ENCODE data around the gene CLIC1. TPM values are rescaled to one million over a fixed set of nuclear protein-coding genes. Genes with fewer than 3 reads are reported as not detected.

The CLIC1 gene
- total and polyA plus RNA-seq, 2 donors (not counting 1 experiment from before 2014, with no cell fraction given) = 216 to 290 TPM

DNA sequence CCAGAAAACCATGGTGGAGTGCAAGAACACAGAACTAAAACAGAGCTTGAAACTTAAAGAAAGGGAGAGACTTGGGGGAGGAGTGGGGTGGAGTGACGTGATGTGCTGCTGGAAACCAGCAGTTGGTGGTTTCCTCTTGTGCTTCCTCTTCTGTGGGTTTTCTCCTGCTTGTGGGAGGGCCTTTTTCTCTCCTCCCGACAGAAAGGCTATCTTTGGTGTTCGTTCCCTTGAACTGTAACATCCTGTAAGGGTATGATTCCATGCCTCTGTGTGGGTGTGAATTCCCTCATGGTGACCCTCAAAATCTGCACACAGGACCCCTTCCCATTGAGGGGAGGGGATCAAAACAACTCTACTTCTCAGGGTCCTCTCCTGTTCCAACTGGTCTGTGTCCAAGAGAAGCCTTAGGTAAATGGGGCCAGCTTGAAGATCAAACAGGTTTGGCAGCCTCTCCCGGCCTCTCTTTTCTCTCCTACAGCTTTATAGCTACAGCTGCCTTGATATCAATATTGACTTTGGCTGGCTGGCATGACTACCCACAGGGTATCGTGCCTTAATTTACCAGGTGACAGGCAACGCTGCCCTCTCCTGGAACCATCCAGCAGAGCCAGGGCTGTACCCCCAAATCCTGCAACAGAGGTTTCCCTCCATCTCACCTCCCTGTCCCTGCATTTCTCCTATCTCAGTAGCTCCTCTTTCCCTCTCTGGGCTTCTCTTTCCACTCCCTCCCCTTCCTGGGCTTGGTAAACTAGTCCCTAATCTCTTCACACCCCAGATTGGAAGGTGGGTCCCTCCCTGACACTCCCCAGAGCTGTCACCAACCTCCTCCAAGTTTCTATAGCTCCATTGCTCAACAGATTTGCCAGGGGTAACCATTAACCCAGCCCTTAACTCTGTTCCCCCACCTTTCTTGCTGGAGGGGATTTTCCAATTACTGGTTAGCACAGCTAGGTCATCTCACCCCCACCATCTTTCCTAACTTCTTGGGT lies 2.0 kb upstream of the CLIC1 start:
- DNase-seq (peak; percentile 90), ATAC-seq (ENCODE audit: low read depth) (peak; percentile 25)
- POLR2A ChIA-PET = interaction anchor here (0.6 to 3.1 kb wide), 17 partner anchors 8 to 157 kb away, joined by 3 to 20 read pairs (median 5); partner anchors contain the start of genes ABHD16A, DDAH2, HSPA1A and HSPA1B
- Histone ChIP-seq H3K36me3 (replicated peaks in 1 of 2; ENCODE audit: control extremely low read depth in 1 of 2, control insufficient read depth in 1 of 2, extremely low read depth in 1 of 2, insufficient read depth in 2 of 2, low read length in 1 of 2) (peaks cover 6 to 12% of the 10 kb centered on the region in 2 experiments), H3K9me3 (ENCODE audit: control extremely low read depth in 1 of 3, control insufficient read depth in 2 of 3, insufficient read depth in 1 of 3, low read length in 2 of 3) (no peaks in the 10 kb centered on the region), H2AFZ (ENCODE audit: insufficient read depth, low read depth, low read length, poor library complexity, severe bottlenecking) (peak overlapping the region; percentile 42), H3K79me2 (ENCODE audit: control insufficient read depth, insufficient read depth, low read length) (peaks cover 57% of the 10 kb centered on the region), H3K4me2 (replicated peaks; ENCODE audit: low read depth, low read length, poor library complexity, severe bottlenecking) (peak overlapping the region; percentile 82), H3K27me3 (replicated peaks in 1 of 4; ENCODE audit: control extremely low read depth in 1 of 4, control insufficient read depth in 3 of 4, insufficient read depth in 4 of 4, low read length in 3 of 4) (no peaks in the 10 kb centered on the region), H3K9ac (ENCODE audit: low read length) (peak overlapping the region; percentile 91), H3K4me3 (ENCODE audit: control extremely low read depth in 1 of 5, extremely low read depth in 1 of 5, insufficient read depth in 1 of 5, low read depth in 2 of 5, low read length in 4 of 5) (peak overlapping the region; percentile 0 to 87 (median 44)), H4K20me1 (ENCODE audit: control insufficient read depth, insufficient read depth, low read length, poor library complexity, severe bottlenecking) (peaks cover 7% of the 10 kb centered on the region), H3K4me1 (ENCODE audit: control insufficient read depth in 2 of 2, insufficient read depth in 2 of 2, low read length in 2 of 2) (peaks cover 53 to 57% of the 10 kb centered on the region in 2 donors), H3K27ac (ENCODE audit: low read length in 2 of 2) (peak overlapping the region; percentile 81 to 96)
- WGBS (ENCODE audit: insufficient coverage) = 5% methylated on average over 4 of the region's 6 CpGs
- Mint-ChIP-seq H3K9me3 (ENCODE audit: insufficient read depth) (no peaks in the 10 kb centered on the region), H3K27ac (peak overlapping the region; percentile 91), H3K4me3 (peak overlapping the region; percentile 100), H3K4me1 (peaks cover 75% of the 10 kb centered on the region), H3K27me3 (no peaks in the 10 kb centered on the region)
- intact Hi-C loops (cut with micrococcal nuclease) = loop anchor here (1.0 to 10.0 kb wide), 11 partner anchors 8 to 457 kb away; partner anchors contain the start of genes ABHD16A, CSNK2B, DDX39B and DXO
- CTCF ChIA-PET = interaction anchor here (0.6 to 7.8 kb wide), 18 partner anchors 9 to 149 kb away, joined by 3 to 90 read pairs (median 4); partner anchors contain the start of genes ABHD16A, DDAH2, LSM2 and LY6G5C
- TF ChIP-seq EZH2 (IDR thresholded peaks at IDR 0.05; ENCODE audit: borderline replicate concordance, insufficient read depth, low read depth, low read length, poor library complexity, severe bottlenecking) = no peak
- TF ChIP-seq, protein P1, sequence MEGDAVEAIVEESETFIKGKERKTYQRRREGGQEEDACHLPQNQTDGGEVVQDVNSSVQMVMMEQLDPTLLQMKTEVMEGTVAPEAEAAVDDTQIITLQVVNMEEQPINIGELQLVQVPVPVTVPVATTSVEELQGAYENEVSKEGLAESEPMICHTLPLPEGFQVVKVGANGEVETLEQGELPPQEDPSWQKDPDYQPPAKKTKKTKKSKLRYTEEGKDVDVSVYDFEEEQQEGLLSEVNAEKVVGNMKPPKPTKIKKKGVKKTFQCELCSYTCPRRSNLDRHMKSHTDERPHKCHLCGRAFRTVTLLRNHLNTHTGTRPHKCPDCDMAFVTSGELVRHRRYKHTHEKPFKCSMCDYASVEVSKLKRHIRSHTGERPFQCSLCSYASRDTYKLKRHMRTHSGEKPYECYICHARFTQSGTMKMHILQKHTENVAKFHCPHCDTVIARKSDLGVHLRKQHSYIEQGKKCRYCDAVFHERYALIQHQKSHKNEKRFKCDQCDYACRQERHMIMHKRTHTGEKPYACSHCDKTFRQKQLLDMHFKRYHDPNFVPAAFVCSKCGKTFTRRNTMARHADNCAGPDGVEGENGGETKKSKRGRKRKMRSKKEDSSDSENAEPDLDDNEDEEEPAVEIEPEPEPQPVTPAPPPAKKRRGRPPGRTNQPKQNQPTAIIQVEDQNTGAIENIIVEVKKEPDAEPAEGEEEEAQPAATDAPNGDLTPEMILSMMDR (IDR thresholded peaks at IDR 0.05) = peak; percentile 11
